Measurements from ENCODE around the gene ARTN. TPM values are rescaled to one million over a fixed set of nuclear protein-coding genes. Genes with fewer than 3 reads are reported as not detected.

The ARTN gene
- total and polyA plus RNA-seq, 3 experiments from 2014 or later = 0.22 to 0.49 TPM; not detected in 1

DNA sequence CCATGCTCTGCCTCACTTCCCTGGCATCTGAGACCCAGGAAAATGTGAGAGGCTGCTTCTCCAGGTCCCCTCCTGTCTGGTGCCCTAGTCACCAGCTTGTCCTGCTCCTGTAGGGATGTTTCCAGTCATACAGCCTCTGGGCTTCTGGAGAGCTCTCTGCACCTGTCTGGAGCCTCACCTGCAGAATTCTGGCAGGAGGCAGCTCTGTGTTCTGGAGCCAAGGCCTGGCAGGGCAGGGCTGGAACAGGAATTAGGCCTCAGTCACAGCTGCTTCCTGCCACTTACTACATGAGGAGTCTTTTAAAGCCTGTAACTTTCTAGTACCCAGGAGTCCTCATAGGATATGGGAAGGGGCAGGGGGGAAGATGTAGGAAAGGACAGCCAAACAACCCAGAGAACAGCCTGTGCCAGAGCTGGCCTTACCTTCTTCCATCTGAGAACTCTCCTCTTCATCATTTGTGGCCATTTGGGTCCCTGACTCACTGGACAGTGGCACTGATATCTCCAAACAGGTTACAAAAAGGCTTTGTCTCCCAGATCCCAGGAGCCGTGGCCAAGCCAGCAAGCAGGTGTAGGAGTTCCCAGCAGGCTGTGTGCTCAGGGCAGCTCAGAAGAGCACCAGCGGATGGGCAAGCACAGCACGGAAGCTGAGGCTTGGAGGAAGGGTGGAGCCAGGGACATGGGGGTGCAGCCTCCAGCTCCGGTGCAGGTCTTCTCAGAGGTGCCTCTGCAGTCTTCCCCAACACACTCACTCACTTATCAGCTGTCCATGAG is 31.4 kb upstream of the ARTN start:
- Histone ChIP-seq H3K36me3 (ENCODE audit: insufficient read depth, low read length) (peaks cover 11% of the 10 kb centered on the region), H3K4me1 (ENCODE audit: insufficient read depth, low read length) (no peaks in the 10 kb centered on the region)

GRCh38 chr1:43904660-43905551 is 28.7 kb upstream of the ARTN start:
- no peaks in the 10 kb centered on the region for H3K4me1 ChIP-seq (ENCODE audit: insufficient read depth, low read length)
- Mint-ChIP-seq H3K4me3 (no peak overlapping the region), H3K4me1 (peaks cover 0 to 5% (median 2%) of the 10 kb centered on the region in 3 donors), H3K36me3 (peaks cover 0 to 35% (median 10%) of the 10 kb centered on the region in 3 donors), H3K27ac (peak overlapping the region in 1 of 8 donors; percentile 81), H3K9me3 (no peaks in the 10 kb centered on the region), H3K27me3 (no peaks in the 10 kb centered on the region)
- CTCF ChIA-PET = no interaction called here
- H3K4me3 ChIP-seq (ENCODE audit: low read length) = no peak overlapping the region
- no peaks in the 10 kb centered on the region for H3K36me3 ChIP-seq (ENCODE audit: insufficient read depth, low read length)
- no peak overlapping the region for H3K27ac ChIP-seq (ENCODE audit: low read depth, low read length)
- no peaks in the 10 kb centered on the region for H3K9me3 ChIP-seq (ENCODE audit: low read length)
- POLR2A ChIA-PET = no interaction called here
- no peak for DNase-seq
- no peaks in the 10 kb centered on the region for H3K27me3 ChIP-seq (ENCODE audit: insufficient read depth, low read length, poor library complexity, severe bottlenecking)

More for the DNA sequence above, 31.4 kb upstream of the ARTN start:
- POLR2A ChIA-PET = no interaction called here
- Histone ChIP-seq H3K9me3 (ENCODE audit: low read length) (no peaks in the 10 kb centered on the region), H3K4me3 (ENCODE audit: low read length) (no peak overlapping the region), H3K27ac (ENCODE audit: low read depth, low read length) (no peak overlapping the region), H3K27me3 (ENCODE audit: insufficient read depth, low read length, poor library complexity, severe bottlenecking) (no peaks in the 10 kb centered on the region)
- no peaks in the 10 kb centered on the region for H3K9me3 Mint-ChIP-seq
- no peaks in the 10 kb centered on the region for H3K27me3 Mint-ChIP-seq
- no peak for DNase-seq
- H3K4me3 Mint-ChIP-seq = peak overlapping the region in 4 of 7 donors; percentile 12 to 63 (median 46)
- peak overlapping the region in 1 of 8 donors; percentile 54 for H3K27ac Mint-ChIP-seq
- H3K4me1 Mint-ChIP-seq = peaks cover 0 to 5% (median 2%) of the 10 kb centered on the region in 3 donors
- H3K36me3 Mint-ChIP-seq = peaks cover 0 to 40% (median 9%) of the 10 kb centered on the region in 3 donors
- CTCF ChIA-PET = no interaction called here

- H3K27me3 Mint-ChIP-seq = no peaks in the 10 kb centered on the region
- Histone ChIP-seq H3K4me3 (ENCODE audit: low read length) (no peak overlapping the region), H3K36me3 (ENCODE audit: insufficient read depth, low read length) (no peaks in the 10 kb centered on the region), H3K27me3 (ENCODE audit: insufficient read depth, low read length, poor library complexity, severe bottlenecking) (no peaks in the 10 kb centered on the region), H3K27ac (ENCODE audit: low read depth, low read length) (no peak overlapping the region), H3K4me1 (ENCODE audit: insufficient read depth, low read length) (no peaks in the 10 kb centered on the region), H3K9me3 (ENCODE audit: low read length) (no peaks in the 10 kb centered on the region)
- H3K36me3 Mint-ChIP-seq = peaks cover 4 to 38% (median 13%) of the 10 kb centered on the region in 3 donors
- no peak for DNase-seq
- POLR2A ChIA-PET = no interaction called here
- CTCF ChIA-PET = no interaction called here
- H3K9me3 Mint-ChIP-seq = no peaks in the 10 kb centered on the region
- H3K4me3 Mint-ChIP-seq = no peak overlapping the region
- peak overlapping the region in 2 of 8 donors; percentile 74 to 82 for H3K27ac Mint-ChIP-seq
- peaks cover 0 to 5% (median 2%) of the 10 kb centered on the region in 3 donors for H3K4me1 Mint-ChIP-seq
These were observed 25.4 kb upstream of the ARTN start for GRCh38 chr1:43908226-43908625.

- Histone ChIP-seq H3K4me3 (ENCODE audit: low read length) (no peak overlapping the region), H3K4me1 (ENCODE audit: insufficient read depth, low read length) (no peaks in the 10 kb centered on the region), H3K36me3 (ENCODE audit: insufficient read depth, low read length) (no peaks in the 10 kb centered on the region), H3K27me3 (ENCODE audit: insufficient read depth, low read length, poor library complexity, severe bottlenecking) (no peaks in the 10 kb centered on the region), H3K27ac (ENCODE audit: low read depth, low read length) (no peak overlapping the region), H3K9me3 (ENCODE audit: low read length) (no peaks in the 10 kb centered on the region)
- no peak for DNase-seq
- no peak overlapping the region for H3K4me3 Mint-ChIP-seq
- H3K36me3 Mint-ChIP-seq = peaks cover 4 to 40% (median 13%) of the 10 kb centered on the region in 3 donors
- CTCF ChIA-PET = no interaction called here
- H3K9me3 Mint-ChIP-seq = no peaks in the 10 kb centered on the region
- H3K4me1 Mint-ChIP-seq = peaks cover 0 to 5% (median 2%) of the 10 kb centered on the region in 3 donors
- no peaks in the 10 kb centered on the region for H3K27me3 Mint-ChIP-seq
- POLR2A ChIA-PET = no interaction called here
- H3K27ac Mint-ChIP-seq = peak overlapping the region in 1 of 8 donors; percentile 74
These were observed 24.7 kb upstream of the ARTN start for GRCh38 chr1:43908858-43909257.

- Histone ChIP-seq H3K4me3 (ENCODE audit: low read length) (no peak overlapping the region), H3K27ac (ENCODE audit: low read depth, low read length) (no peak overlapping the region), H3K27me3 (ENCODE audit: insufficient read depth, low read length, poor library complexity, severe bottlenecking) (no peaks in the 10 kb centered on the region), H3K4me1 (ENCODE audit: insufficient read depth, low read length) (no peaks in the 10 kb centered on the region), H3K36me3 (ENCODE audit: insufficient read depth, low read length) (no peaks in the 10 kb centered on the region), H3K9me3 (ENCODE audit: low read length) (no peaks in the 10 kb centered on the region)
- Mint-ChIP-seq H3K27me3 (no peaks in the 10 kb centered on the region), H3K36me3 (peaks cover 4 to 40% (median 13%) of the 10 kb centered on the region in 3 donors), H3K4me3 (no peak overlapping the region), H3K27ac (peak overlapping the region in 1 of 8 donors; percentile 42), H3K9me3 (no peaks in the 10 kb centered on the region), H3K4me1 (peaks cover 0 to 5% (median 2%) of the 10 kb centered on the region in 3 donors)
- DNase-seq = no peak
- ChIA-PET CTCF (no interaction called here), POLR2A (no interaction called here)
These were observed 23.3 kb upstream of the ARTN start for GRCh38 chr1:43910343-43910742.

DNA sequence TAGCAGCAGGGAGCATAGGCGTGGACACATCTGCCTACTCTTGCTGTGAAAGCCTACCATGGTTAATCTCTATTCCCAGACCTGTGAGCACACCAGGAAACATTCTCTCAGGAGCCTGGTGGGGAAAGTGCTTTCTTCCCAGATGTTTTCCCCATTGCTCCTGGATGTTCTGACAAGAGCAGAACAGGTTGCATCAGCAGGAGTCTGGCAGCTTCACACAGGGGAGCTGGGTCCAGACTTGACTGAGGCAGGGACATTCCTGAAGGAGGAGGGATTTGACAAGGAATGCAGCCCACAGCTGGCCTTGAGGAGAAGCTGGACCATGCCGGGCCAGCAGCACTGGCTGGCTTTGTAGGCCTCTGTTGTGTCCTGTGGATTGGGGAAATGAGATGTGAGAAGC is 21.0 kb upstream of the ARTN start:
- Mint-ChIP-seq H3K27ac (peak overlapping the region in 1 of 8 donors; percentile 36), H3K4me3 (no peak overlapping the region), H3K4me1 (no peaks in the 10 kb centered on the region), H3K9me3 (no peaks in the 10 kb centered on the region), H3K27me3 (no peaks in the 10 kb centered on the region), H3K36me3 (peaks cover 4 to 31% (median 9%) of the 10 kb centered on the region in 3 donors)
- Histone ChIP-seq H3K27ac (ENCODE audit: low read depth, low read length) (no peak overlapping the region), H3K9me3 (ENCODE audit: low read length) (no peaks in the 10 kb centered on the region), H3K27me3 (ENCODE audit: insufficient read depth, low read length, poor library complexity, severe bottlenecking) (no peaks in the 10 kb centered on the region), H3K4me1 (ENCODE audit: insufficient read depth, low read length) (no peaks in the 10 kb centered on the region), H3K36me3 (ENCODE audit: insufficient read depth, low read length) (no peaks in the 10 kb centered on the region), H3K4me3 (ENCODE audit: low read length) (no peak overlapping the region)
- ChIA-PET POLR2A (no interaction called here), CTCF (interaction anchor here (1.4 kb wide), 1 partner anchor 22 kb away, joined by 5 read pairs; no protein-coding TSS in a partner anchor)
- no peak for DNase-seq

GRCh38 chr1:43913051-43913501 is 20.5 kb upstream of the ARTN start:
- no peak overlapping the region for H3K4me3 Mint-ChIP-seq
- H3K27ac ChIP-seq (ENCODE audit: low read depth, low read length) = no peak overlapping the region
- peaks cover 4 to 27% (median 7%) of the 10 kb centered on the region in 3 donors for H3K36me3 Mint-ChIP-seq
- no peaks in the 10 kb centered on the region for H3K9me3 ChIP-seq (ENCODE audit: low read length)
- no peaks in the 10 kb centered on the region for H3K27me3 Mint-ChIP-seq
- H3K4me1 Mint-ChIP-seq = no peaks in the 10 kb centered on the region
- ChIA-PET CTCF (interaction anchor here (1.1 kb wide), 1 partner anchor 22 kb away, joined by 3 read pairs; no protein-coding TSS in a partner anchor), POLR2A (no interaction called here)
- H3K4me3 ChIP-seq (ENCODE audit: low read length) = no peak overlapping the region
- no peak for DNase-seq
- H3K9me3 Mint-ChIP-seq = no peaks in the 10 kb centered on the region
- no peaks in the 10 kb centered on the region for H3K4me1 ChIP-seq (ENCODE audit: insufficient read depth, low read length)
- peak overlapping the region in 1 of 8 donors; percentile 36 for H3K27ac Mint-ChIP-seq
- no peaks in the 10 kb centered on the region for H3K36me3 ChIP-seq (ENCODE audit: insufficient read depth, low read length)
- no peaks in the 10 kb centered on the region for H3K27me3 ChIP-seq (ENCODE audit: insufficient read depth, low read length, poor library complexity, severe bottlenecking)
